ENCODE data around the gene CPSF3. TPM values are rescaled to one million over a fixed set of nuclear protein-coding genes. Genes with fewer than 3 reads are reported as not detected.

The CPSF3 gene
- total RNA-seq, 2 experiments from 2014 or later: 13.2 to 13.8 TPM

DNA sequence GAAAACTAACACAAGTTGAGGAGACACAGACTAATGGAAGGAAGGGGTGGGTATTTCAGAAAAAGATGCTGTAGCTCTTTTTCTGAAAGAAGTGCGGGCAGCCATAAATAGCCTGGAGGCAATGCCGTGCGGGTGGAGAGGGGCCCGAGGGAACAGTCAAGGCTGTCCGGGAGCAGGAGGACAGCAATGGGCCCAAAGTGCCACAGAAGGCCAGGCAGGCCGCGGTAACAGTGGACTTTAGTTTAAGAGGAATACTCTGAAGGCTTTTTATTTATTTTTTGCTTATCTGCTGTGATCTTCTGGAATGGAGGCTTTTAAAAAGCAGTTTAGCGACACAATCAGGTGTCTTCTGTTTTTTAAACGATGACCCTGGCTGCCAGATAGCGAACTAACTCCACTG is 3.0 kb upstream of the CPSF3 start:
- Histone ChIP-seq H3K36me3 (ENCODE audit: insufficient read depth, low read length) (peaks cover 34% of the 10 kb centered on the region), H3K4me3 (ENCODE audit: low read length) (no peak overlapping the region), H3K4me1 (ENCODE audit: insufficient read depth, low read length) (peaks cover 43% of the 10 kb centered on the region), H3K27ac (ENCODE audit: low read depth in 1 of 2, low read length in 2 of 2) (no peak overlapping the region), H3K27me3 (ENCODE audit: control insufficient read depth in 1 of 2, insufficient read depth in 2 of 2, low read length in 2 of 2) (no peaks in the 10 kb centered on the region), H3K9me3 (ENCODE audit: control insufficient read depth in 1 of 2, insufficient read depth in 1 of 2, low read length in 2 of 2) (no peaks in the 10 kb centered on the region)
- H3K4me3 Mint-ChIP-seq: peak overlapping the region; percentile 74
- intact Hi-C loops (cut with DNase I, micrococcal nuclease): loop anchor here (5.0 to 10.0 kb wide), 6 partner anchors 52 to 1394 kb away; partner anchors contain the start of genes KIDINS220 (in 2 of the 2), IAH1 (in 1 of the 2), KLF11 (in 1 of the 2) and MBOAT2 (in 1 of the 2)
- H3K27ac Mint-ChIP-seq: no peak overlapping the region
- ChIA-PET CTCF (no interaction called here), POLR2A (no interaction called here)
- H3K27me3 Mint-ChIP-seq: no peaks in the 10 kb centered on the region
- H3K4me1 Mint-ChIP-seq (ENCODE audit: low read depth): peaks cover 48% of the 10 kb centered on the region
- peaks cover 42% of the 10 kb centered on the region for H3K36me3 Mint-ChIP-seq (ENCODE audit: low read depth)
- no peak for DNase-seq
- no peaks in the 10 kb centered on the region for H3K9me3 Mint-ChIP-seq
- no peak for ATAC-seq (ENCODE audit: poor library complexity)
- TF ChIP-seq CTCF (IDR thresholded peaks at IDR 0.05): no peak

- intact Hi-C loops (cut with DNase I, micrococcal nuclease): loop anchor here (1.0 to 10.0 kb wide), 8 partner anchors 50 to 1392 kb away; partner anchors contain the start of genes IAH1 (in 2 of the 2), KIDINS220 (in 2 of the 2), KLF11 (in 1 of the 2) and MBOAT2 (in 1 of the 2)
- no peak for TF ChIP-seq CTCF (IDR thresholded peaks at IDR 0.05)
- Histone ChIP-seq H3K36me3 (ENCODE audit: insufficient read depth, low read length) (peaks cover 18% of the 10 kb centered on the region), H3K4me3 (ENCODE audit: low read length) (peak overlapping the region; percentile 99), H3K4me1 (ENCODE audit: insufficient read depth, low read length) (peaks cover 39% of the 10 kb centered on the region), H3K27ac (ENCODE audit: low read depth in 1 of 2, low read length in 2 of 2) (peak overlapping the region; percentile 50 to 73), H3K9me3 (ENCODE audit: control insufficient read depth in 1 of 2, insufficient read depth in 1 of 2, low read length in 2 of 2) (no peaks in the 10 kb centered on the region), H3K27me3 (ENCODE audit: control insufficient read depth in 1 of 2, insufficient read depth in 2 of 2, low read length in 2 of 2) (no peaks in the 10 kb centered on the region)
- H3K27ac Mint-ChIP-seq: no peak overlapping the region
- POLR2A ChIA-PET: interaction anchor here (1.0 to 3.8 kb wide), 10 partner anchors 10 to 1026 kb away, joined by 3 to 50 read pairs (median 4); partner anchors contain the start of genes ADAM17, IAH1, ODC1 and TAF1B
- ATAC-seq (ENCODE audit: poor library complexity): peak; percentile 15
- CTCF ChIA-PET: no interaction called here
- peaks cover 36% of the 10 kb centered on the region for H3K4me1 Mint-ChIP-seq (ENCODE audit: low read depth)
- H3K27me3 Mint-ChIP-seq: no peaks in the 10 kb centered on the region
- peak overlapping the region; percentile 94 for H3K4me3 Mint-ChIP-seq
- no peaks in the 10 kb centered on the region for H3K9me3 Mint-ChIP-seq
- peak in 13 of 14 experiments; percentile 12 to 68 (median 35) for DNase-seq
- peaks cover 28% of the 10 kb centered on the region for H3K36me3 Mint-ChIP-seq (ENCODE audit: low read depth)
These were observed 944 bp upstream of the CPSF3 start for GRCh38 chr2:9422321-9423099.

DNA sequence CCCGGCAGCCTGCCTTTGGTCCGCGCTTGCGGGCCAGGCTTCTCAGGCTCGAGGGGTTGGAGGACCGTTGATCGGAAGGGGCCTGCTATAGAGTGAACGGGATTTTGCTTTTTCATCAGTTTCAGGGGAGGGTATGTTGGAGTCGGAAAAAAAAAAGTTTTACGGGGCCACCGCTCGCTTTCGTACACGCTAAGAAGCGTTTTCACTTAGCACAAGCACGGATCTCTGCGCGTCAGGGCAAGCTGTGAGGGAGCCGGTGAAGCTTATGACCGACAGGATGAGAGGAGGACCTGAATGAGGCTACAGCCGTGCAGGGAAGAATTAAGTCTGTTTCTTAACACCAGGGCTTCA is 443 bp downstream of the CPSF3 start:
- no peaks in the 10 kb centered on the region for H3K9me3 ChIP-seq (ENCODE audit: control insufficient read depth in 1 of 2, insufficient read depth in 1 of 2, low read length in 2 of 2)
- no peak for TF ChIP-seq CTCF (IDR thresholded peaks at IDR 0.05)
- intact Hi-C loops (cut with DNase I, micrococcal nuclease): loop anchor here (1.0 to 10.0 kb wide), 9 partner anchors 48 to 1391 kb away; partner anchors contain the start of genes IAH1 (in 2 of the 2), KIDINS220 (in 2 of the 2), KLF11 (in 1 of the 2) and MBOAT2 (in 1 of the 2)
- peak in 9 of 14 experiments; percentile 5 to 62 (median 15) for DNase-seq
- peak overlapping the region; percentile 73 to 84 for H3K27ac ChIP-seq (ENCODE audit: low read depth in 1 of 2, low read length in 2 of 2)
- ATAC-seq (ENCODE audit: poor library complexity): peak; percentile 27
- peaks cover 7% of the 10 kb centered on the region for H3K36me3 ChIP-seq (ENCODE audit: insufficient read depth, low read length)
- Mint-ChIP-seq H3K4me1 (ENCODE audit: low read depth) (peaks cover 32% of the 10 kb centered on the region), H3K9me3 (no peaks in the 10 kb centered on the region), H3K27ac (no peak overlapping the region), H3K4me3 (no peak overlapping the region), H3K36me3 (ENCODE audit: low read depth) (peaks cover 24% of the 10 kb centered on the region), H3K27me3 (no peaks in the 10 kb centered on the region)
- H3K27me3 ChIP-seq (ENCODE audit: control insufficient read depth in 1 of 2, insufficient read depth in 2 of 2, low read length in 2 of 2): no peaks in the 10 kb centered on the region
- CTCF ChIA-PET: no interaction called here
- peak overlapping the region; percentile 99 for H3K4me3 ChIP-seq (ENCODE audit: low read length)
- peaks cover 39% of the 10 kb centered on the region for H3K4me1 ChIP-seq (ENCODE audit: insufficient read depth, low read length)
- POLR2A ChIA-PET: interaction anchor here (0.7 to 3.8 kb wide), 6 partner anchors 31 to 1359 kb away, joined by 3 to 50 read pairs (median 8); partner anchors contain the start of genes ADAM17, IAH1, ODC1 and YWHAQ

Measured in CD4-positive, alpha-beta T cell (primary cell).